GM18858 (cell line): ENCODE results near the gene GRM8.
"Not testable (repeated sequence)": the region's sequence is repeated elsewhere in the genome, so short reads cannot be mapped to it uniquely, and the experiment has no call there.

Experiments used
- ATAC-seq: cut with Tn5 transposase; IDR thresholded peaks from one replicate; pipeline ENCODE4 v1.9.1; 2021; ENCODE audit not compliant: unreplicated experiment

Gene GRM8

GRCh38 chr7:126831241-126831640 lies 421.5 kb downstream of the GRM8 start:
- not testable (repeated sequence) for ATAC-seq

- ATAC-seq = no peak
Observed at GRCh38 chr7:126820925-126821324, 431.8 kb downstream of the GRM8 start.

- ATAC-seq = no peak
Observed at GRCh38 chr7:126819197-126819484, 433.6 kb downstream of the GRM8 start.

GRCh38 chr7:126818393-126819196 lies 434.1 kb downstream of the GRM8 start:
- no peak for ATAC-seq

GRCh38 chr7:126809188-126809587 lies 443.6 kb downstream of the GRM8 start:
- no peak for ATAC-seq

GRCh38 chr7:126806614-126807013 lies 446.1 kb downstream of the GRM8 start:
- ATAC-seq = no peak

- ATAC-seq = no peak
Observed at GRCh38 chr7:126805351-126805750, 447.4 kb downstream of the GRM8 start.

GRCh38 chr7:126804604-126805003 lies 448.1 kb downstream of the GRM8 start:
- ATAC-seq = peak; percentile 46

GRCh38 chr7:126803990-126804389 lies 448.8 kb downstream of the GRM8 start:
- no peak for ATAC-seq

GRCh38 chr7:126803060-126803665 lies 449.6 kb downstream of the GRM8 start:
- peak; percentile 94 for ATAC-seq

- no peak for ATAC-seq
Observed at GRCh38 chr7:126801733-126802132, 451.0 kb downstream of the GRM8 start.

- ATAC-seq = no peak
Observed at GRCh38 chr7:126799541-126799940, 453.2 kb downstream of the GRM8 start.

GRCh38 chr7:126792521-126792920 lies 460.2 kb downstream of the GRM8 start:
- ATAC-seq = no peak

GRCh38 chr7:126791306-126791705 lies 461.4 kb downstream of the GRM8 start:
- no peak for ATAC-seq

GRCh38 chr7:126790763-126791162 lies 462.0 kb downstream of the GRM8 start:
- ATAC-seq = no peak

GRCh38 chr7:126783613-126784012 lies 469.1 kb downstream of the GRM8 start:
- ATAC-seq = no peak

GRCh38 chr7:126780993-126781392 lies 471.7 kb downstream of the GRM8 start:
- ATAC-seq = peak; percentile 93

- no peak for ATAC-seq
Observed at GRCh38 chr7:126778101-126778500, 474.6 kb downstream of the GRM8 start.

- ATAC-seq = no peak
Observed at GRCh38 chr7:126776498-126776897, 476.2 kb downstream of the GRM8 start.

- no peak for ATAC-seq
Observed at GRCh38 chr7:126774077-126774476, 478.7 kb downstream of the GRM8 start.

GRCh38 chr7:126768836-126769235 lies 483.9 kb downstream of the GRM8 start:
- no peak for ATAC-seq

GRCh38 chr7:126760914-126761577 lies 491.7 kb downstream of the GRM8 start:
- peak; percentile 35 for ATAC-seq
